NCI-H1930 (cell line): ENCODE data around the gene GALR3.

Experiments
- DNase-seq, 2 experiments: peaks; one replicate each; lab custom pipeline; 2025; lab: John Stamatoyannopoulos, UW

The GALR3 gene

GRCh38 chr22:37803195-37803638, 20.0 kb upstream of the GALR3 start:
- DNase-seq, result peak; percentile 63 to 75

GRCh38 chr22:37803639-37804351, 19.4 kb upstream of the GALR3 start:
- DNase-seq, result peak in 1 of 2 experiments; percentile 75

- DNase-seq, result no peak
Measured at GRCh38 chr22:37804352-37804880, 18.8 kb upstream of the GALR3 start.

GRCh38 chr22:37804881-37805809, 18.0 kb upstream of the GALR3 start:
- DNase-seq, result peak; percentile 45 to 85

DNA sequence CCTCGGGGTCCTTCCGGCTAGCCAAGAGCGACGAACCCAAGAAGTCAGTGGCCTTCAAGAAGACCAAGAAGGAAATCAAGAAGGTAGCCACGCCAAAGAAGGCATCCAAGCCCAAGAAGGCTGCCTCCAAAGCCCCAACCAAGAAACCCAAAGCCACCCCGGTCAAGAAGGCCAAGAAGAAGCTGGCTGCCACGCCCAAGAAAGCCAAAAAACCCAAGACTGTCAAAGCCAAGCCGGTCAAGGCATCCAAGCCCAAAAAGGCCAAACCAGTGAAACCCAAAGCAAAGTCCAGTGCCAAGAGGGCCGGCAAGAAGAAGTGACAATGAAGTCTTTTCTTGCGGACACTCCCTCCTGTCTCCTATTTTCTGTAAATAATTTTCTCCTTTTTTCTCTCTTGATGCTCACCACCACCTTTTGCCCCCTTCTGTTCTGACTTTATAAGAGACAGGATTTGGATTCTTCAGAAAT, 17.3 kb upstream of the GALR3 start:
- DNase-seq, result no peak

- DNase-seq, result peak in 1 of 2 experiments; percentile 41
Measured at GRCh38 chr22:37806409-37807333, 16.5 kb upstream of the GALR3 start.

DNA sequence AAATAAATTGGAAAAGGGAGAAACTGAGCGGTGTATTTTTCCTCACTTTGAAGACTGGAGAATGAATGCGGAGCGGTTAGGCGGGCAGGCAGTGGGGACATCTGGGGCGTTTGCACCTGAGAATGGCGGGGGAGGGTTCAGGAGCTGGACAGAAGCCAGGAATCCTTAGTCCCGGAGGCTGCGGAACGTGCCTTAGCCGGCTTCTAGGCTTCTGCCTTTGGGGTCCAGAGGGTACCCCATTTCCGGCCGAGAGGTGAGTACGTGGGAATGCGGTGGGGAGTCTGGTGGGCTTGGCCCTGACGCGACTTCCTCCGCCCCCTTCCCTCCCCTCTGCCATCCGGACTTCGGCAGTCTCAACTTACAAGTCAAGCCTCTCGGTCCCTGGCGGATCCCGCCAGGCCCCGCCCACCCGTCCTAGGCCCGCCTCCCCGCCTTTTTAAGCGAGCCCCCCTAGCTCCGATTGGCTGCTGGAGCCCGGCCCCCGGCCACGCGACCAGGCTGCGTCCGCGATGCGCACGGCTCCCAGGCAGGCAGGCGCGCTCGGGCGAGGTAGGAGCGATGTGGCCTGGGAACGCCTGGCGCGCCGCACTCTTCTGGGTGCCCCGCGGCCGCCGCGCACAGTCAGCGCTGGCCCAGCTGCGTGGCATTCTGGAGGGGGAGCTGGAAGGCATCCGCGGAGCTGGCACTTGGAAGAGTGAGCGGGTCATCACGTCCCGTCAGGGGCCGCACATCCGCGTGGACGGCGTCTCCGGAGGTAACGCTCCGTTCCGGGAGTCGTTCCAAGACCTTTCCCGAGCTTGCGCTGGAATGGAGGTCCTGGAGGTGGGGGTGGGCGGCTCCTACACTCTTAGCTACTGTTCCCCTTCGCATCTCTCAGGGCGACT, 15.5 kb upstream of the GALR3 start, which contains the start of gene GCAT:
Gene GCAT (plus strand): TSS at position 525 of the 884 bp plus-strand sequence. CDS start 34 bp downstream, at position 559.
- peak; percentile 92 to 95 for DNase-seq

DNA sequence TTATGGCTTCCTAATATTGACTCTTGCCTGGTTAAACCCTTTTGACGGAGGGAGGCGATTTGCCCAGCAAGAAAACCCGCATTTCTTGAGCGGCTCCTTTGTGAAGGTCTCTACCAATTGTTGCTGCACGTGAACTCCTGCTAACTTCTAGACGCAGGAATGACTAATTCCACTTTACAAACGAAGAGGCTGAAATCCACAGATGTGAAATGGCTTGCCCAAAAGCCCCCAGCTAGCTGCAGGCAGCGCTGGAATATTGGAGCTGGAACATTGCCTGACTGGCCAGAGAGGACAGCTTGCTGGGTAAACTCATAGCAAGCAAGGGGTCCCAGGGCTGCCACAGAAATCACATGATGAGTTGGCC, 14.9 kb upstream of the GALR3 start:
- DNase-seq, result no peak

DNA sequence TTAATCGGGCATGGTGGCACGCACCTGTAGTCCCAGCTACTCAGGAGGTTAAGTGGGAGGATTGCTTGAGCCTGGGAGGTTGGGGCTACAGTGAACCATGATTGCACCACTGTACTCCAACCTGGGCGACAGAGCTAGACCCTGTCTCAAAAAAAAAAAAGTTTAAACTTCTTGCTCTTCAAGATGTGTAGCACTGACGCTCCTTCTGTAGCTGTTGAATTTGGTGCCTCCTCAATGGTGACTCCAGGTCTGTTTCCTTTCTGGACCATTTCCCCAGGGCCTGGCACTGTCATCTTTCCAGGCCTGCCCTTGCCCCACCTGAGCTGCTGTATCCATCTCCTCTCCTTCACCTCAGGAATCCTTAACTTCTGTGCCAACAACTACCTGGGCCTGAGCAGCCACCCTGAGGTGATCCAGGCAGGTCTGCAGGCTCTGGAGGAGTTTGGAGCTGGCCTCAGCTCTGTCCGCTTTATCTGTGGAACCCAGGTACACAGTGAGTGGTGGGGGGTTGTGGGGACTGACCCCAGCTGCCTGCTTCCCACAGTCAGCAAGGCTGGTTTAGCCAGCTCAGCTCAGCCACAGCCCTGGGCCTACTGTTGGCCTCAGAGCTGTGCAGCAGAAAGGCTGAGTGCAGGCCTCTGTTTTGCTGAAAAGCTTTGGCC, 13.4 kb upstream of the GALR3 start:
- DNase-seq, result no peak

GRCh38 chr22:37811867-37812266, 11.3 kb upstream of the GALR3 start:
- DNase-seq, result no peak

GRCh38 chr22:37812869-37813678, 10.1 kb upstream of the GALR3 start:
- DNase-seq, result no peak

DNA sequence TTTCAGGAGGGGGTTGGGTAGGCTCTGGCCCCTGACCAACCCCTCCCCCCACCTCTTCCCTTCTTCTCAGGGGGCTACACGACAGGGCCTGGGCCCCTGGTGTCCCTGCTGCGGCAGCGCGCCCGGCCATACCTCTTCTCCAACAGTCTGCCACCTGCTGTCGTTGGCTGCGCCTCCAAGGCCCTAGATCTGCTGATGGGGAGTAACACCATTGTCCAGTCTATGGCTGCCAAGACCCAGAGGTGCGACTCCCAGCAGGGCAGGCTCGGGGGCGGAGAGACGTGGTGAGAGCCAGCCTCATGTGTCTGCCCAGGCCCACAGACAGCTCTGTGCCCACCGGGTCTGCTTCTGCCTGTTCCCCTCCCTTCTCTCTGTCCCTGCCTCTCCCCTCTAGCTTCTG, 7.6 kb upstream of the GALR3 start:
- DNase-seq, result no peak

DNA sequence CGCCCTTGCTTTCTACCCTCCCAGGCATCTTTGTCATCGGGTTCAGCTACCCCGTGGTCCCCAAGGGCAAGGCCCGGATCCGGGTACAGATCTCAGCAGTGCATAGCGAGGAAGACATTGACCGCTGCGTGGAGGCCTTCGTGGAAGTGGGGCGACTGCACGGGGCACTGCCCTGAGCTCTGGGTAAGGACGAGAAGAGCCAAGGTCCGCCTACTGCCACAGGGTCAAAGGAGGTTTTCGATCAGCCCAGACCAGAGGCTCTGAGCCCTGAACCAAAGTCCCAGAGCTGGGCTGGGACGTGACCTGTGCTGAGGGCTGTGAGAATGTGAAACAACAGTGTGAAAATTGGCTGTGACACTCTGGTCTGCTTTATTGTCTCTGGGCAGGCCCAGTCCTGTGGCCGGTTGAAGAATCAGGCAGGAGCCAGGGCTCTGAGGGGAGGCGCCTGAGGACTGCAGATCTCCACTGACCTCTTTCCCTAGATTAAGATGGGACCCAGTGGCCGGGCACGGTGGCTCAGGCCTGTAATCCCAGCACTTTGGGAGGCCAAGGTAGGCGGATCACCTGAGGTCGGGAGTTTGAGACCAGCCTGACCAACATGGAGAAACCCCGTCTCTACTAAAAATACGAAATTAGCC, 6.5 kb upstream of the GALR3 start:
- DNase-seq, result no peak

DNA sequence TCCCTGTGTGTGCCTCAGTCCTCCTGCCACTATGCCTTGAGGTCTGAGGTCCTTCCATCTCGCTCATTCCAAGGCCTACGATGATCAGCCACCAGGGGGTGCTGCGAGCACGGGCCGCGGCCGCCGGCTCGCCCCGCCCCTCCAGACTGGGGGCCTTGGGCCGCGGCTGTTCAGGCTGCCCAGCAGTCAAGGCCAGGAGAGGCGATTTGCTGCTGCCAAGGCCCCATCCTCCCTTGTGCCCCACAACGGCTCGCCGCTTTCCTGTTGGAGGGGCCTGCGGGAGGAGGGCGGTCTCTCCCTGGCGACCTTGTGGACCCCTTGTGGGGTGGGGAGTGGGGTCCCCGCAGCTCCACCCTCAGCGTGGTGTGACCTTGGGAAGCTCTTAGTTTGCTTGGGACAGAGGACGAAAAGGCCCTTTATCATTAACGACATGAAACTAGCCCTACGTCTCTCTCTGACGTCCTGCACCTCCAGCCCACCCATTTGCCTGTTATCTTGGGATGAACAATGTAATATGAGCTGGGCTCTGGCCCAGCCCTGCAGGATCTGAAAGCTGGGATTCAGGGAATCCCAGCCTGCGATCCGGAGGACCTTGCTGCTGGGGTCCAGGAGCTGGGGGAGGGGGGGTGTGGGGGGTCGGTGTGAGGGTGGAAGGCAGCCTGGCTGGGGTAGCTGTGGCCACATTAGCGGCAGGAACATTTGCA, 5.3 kb upstream of the GALR3 start:
- peak; percentile 66 to 84 for DNase-seq

- peak in 1 of 2 experiments; percentile 68 for DNase-seq
Measured at GRCh38 chr22:37818409-37819104, 4.6 kb upstream of the GALR3 start.

DNA sequence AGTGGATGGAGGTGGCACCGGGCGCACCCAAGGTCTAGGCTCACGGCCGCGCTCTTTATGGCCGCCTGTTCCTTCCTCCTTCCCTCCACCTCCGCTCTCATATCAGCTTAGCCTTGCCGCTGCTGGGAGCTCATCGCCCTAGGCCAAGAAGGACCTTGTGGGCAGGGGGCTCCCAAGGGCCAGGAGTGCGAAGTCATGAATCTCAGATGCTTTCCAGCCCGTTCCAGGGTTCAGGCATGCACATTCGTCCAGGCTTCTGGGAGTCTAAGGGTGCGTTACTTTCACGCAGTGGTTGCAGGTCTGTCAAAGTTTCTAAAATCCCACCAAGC, 4.1 kb upstream of the GALR3 start:
- DNase-seq, result no peak

DNA sequence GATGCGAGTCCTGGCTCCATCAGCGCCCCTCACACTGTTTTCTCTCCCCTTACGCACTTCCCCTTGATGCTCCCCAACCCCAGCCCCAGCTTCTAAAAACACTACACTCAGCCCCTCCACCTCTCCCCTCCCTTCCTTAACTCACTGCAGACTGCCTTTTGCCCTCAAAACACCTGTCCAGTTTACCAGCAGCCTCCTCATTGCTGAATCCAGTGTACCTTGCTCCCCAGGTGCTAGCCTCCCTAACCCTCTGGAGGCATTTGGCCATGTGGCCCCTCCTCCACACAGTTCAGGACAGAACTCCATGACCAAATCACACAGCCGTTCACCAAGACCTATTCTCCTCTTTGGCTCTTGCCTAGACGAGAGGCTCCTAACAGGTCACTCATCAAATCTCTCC, 2.8 kb upstream of the GALR3 start:
- no peak for DNase-seq
